NCI-H2196 treated with DMSO at 0.1 percent for 48 hours (cell line): ENCODE measurements around the gene NUDC.
"Not testable (repeated sequence)": the region's sequence is repeated elsewhere in the genome, so short reads cannot be mapped to it uniquely, and the experiment has no call there.

Experiments used
- DNase-seq: peaks from one replicate; lab custom pipeline; 2025; ENCODE audit not compliant: unreplicated experiment; lab: John Stamatoyannopoulos, UW

Gene NUDC

DNA sequence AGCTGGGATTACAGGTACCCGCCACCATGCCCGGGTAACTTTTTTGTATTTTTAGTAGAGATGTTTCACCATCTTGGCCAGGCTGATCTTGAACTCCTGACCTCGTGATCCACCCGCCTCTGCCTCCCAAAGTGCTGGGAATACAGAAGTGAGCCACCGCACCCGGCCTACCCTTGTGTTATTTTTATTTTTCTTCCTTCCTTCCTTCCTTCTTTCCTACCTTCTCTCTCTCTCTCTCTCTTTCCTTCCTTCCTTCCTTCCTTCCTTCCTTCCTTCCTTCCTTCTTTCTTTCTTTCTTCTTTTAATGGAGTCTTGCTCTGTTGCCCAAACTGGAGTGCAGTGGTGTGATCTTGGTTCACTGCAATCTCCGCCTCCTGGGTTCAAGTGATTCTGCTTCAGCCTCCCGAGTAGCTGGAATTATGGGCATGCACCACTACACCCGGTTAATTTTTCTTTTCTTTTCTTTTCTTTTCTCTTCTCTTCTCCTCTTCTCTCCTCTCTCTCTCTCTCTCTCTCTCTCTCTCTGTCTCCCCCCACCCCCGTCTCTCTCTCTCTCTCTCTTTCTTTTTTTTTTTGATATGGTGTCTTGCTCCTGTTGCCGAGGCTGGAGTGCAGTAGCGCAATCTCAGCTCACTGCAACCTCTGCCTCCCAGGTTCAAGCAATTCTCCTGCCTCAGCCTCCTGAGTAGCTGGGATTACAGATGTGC, 68.0 kb downstream of the NUDC start:
- not testable (repeated sequence) for DNase-seq

DNA sequence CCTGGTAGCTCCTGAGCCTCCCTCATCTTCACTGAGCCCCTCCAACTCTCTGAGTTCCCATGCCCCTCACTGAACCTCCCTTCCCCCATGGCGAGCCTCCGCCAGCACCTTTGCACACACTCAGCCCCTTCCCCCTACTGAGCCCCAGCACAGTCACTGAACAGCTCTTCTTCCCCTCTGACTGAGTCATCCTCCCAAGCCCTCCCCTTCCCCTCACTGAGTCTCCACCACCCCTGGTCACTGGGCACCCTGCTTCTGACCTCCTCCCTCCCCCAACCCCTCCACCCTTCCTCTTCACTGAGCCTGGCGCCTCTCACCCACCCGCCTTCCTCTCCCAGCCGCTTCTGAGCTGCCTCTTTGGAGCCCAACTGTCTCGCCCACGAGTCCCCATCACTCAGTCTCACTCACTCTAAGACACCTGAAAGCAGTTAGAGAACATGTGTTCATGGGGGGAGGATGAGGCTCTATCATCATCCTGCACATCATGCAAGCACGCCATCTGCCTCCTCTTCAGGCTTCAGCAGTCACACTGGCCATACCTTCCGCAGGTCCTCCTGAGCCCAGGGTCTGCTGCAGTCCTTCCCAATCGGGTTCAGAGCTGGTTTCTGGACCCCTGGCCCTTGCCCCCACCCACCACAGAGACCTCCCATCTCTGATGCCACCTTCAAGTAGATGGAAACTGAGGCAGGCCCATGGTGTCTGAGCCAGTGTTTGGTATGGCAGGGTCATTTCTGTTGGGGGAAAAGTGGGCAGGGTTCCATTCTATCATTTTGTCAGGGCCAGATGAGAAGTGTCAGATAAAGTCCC, 70.0 kb downstream of the NUDC start:
- no peak for DNase-seq

DNA sequence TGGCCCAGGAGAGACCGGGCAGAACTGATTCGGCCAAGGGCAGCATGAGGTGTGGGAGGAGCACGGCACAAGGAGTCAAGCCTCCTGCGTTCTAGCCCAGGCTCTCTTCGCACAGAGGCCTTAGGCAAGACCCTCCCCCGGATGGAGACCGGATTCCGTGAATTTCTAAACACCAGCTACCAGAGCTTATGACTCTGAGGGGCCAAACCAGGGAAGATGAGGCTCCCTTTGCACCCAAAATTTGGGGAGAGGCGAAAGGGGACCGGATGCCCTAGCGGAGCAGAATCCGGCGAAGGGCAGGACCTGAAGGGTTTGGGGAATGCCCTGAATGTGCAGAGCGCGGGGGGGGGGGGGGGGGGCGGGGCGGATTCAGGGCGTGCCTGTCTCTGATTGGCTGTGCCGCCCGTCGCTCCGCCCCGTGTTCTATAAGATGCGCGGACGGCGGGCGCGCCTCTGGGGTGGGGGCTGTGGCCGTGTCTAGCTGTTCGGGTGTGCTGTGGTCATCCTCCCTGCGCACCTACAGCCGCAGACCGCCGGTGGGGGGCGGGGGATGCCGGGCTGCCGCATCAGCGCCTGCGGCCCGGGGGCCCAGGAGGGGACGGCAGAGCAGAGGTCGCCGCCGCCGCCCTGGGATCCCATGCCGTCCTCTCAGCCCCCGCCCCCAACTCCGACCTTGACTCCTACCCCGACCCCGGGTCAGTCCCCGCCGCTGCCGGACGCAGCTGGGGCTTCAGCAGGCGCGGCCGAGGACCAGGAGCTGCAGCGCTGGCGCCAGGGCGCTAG, 71.9 kb downstream of the NUDC start, which contains the start of gene TRNP1:
TSS of gene TRNP1 (plus strand) at position 456 of the 783 bp plus-strand sequence. CDS start at position 551, 95 bp downstream.
- peak; percentile 42 for DNase-seq

DNA sequence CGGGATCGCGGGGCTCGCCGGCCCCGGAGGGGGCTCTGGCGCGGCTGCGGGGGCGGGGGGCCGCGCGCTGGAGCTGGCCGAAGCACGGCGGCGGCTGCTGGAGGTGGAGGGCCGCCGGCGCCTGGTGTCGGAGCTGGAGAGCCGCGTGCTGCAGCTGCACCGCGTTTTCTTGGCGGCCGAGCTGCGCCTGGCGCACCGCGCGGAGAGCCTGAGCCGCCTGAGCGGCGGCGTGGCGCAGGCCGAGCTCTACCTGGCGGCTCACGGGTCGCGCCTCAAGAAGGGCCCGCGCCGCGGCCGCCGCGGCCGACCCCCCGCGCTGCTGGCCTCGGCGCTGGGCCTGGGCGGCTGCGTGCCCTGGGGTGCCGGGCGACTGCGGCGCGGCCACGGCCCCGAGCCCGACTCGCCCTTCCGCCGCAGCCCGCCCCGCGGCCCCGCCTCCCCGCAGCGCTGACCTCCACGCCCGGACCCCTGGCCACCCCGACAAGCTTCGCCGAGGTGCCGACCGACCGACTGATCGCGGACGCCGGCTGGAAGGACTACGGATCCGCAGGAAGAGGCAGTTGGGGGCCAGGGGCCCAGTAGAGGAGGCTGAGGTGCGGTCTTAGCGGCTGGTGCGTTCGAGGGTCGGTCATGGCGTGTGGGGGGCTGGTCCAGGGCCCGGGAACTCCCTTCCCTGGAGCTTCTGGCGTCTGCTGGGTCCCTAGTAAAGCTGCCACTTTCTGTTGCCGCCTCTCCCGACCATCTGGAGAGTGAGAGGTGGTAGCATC, 72.7 kb downstream of the NUDC start:
- no peak for DNase-seq

DNA sequence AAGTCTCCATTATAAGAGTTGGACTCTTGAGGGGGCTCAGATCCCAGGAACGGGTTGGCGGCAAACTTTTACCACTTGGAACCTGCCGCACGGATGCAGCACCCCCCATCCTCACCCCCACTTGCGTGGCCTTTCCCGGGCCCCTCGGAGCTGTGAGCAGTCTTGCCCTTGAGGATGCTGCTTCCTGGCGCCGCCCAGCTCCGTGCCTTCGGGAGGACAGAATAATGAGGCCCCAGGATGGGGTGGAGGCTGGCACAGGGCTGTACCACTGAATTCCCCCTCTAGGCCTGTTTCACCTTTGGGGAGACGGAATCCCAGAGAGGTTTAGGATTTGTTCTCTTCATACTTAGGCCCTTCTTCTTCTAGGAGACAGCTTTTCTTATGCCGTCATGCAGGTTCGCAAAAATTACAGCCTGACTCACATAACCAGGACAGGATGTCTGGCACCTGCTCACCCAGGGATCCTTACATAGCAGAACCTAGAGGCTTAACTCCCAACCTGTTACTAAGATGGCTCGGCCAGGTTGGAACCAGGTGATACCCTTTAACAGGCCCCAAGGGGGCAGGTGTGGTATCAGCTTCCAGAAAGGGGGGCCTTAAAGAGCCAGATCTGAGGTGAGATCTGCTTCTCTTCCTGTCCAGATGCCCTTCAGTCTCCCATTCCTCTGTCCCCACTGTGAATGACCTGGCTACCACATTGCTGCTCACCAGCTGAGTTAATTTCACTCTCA, 73.4 kb downstream of the NUDC start:
- DNase-seq, result no peak

DNA sequence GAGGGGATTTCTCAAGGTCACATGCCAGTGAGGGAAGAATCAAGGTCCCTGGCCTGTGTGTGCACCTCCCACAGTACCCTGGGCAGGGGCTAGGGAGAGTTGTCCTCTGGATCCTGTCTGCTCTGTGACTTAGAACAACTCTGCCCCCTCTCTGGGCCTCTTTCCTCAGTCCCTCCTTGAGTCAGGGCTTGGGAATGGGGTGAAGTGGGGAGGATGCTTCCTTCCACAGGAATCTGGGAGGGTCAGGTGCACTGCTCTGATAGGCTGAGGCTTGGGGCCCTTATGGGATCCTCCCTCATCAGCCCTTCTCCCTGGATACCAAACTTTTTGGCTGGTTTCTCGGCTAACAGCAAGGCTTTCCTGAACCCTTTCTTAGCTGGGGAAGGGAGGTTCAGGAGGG, 74.5 kb downstream of the NUDC start:
- no peak for DNase-seq
